ENCODE results near the gene KCTD5.
"Not testable (repeated sequence)": the region's sequence is repeated elsewhere in the genome, so short reads cannot be mapped to it uniquely, and the experiment has no call there.

The KCTD5 gene

GRCh38 chr16:2682209-2683021, at the start of gene KCTD5:
TSS of gene KCTD5 (plus strand) at chr16:2682523. CDS start at chr16:2682549, 26 bp downstream.
- DNase-seq: peak; percentile 97

- DNase-seq: peak; percentile 57
Measured at GRCh38 chr16:2639071-2639721, 43.1 kb upstream of the KCTD5 start.

GRCh38 chr16:2639722-2640072, 42.6 kb upstream of the KCTD5 start:
- not testable (repeated sequence) for DNase-seq

GRCh38 chr16:2642561-2642960, 39.8 kb upstream of the KCTD5 start:
- not testable (repeated sequence) for DNase-seq

- DNase-seq: not testable (repeated sequence)
Measured at GRCh38 chr16:2644754-2645453, 37.4 kb upstream of the KCTD5 start.

GRCh38 chr16:2651268-2651871, 31.0 kb upstream of the KCTD5 start:
- not testable (repeated sequence) for DNase-seq

- not testable (repeated sequence) for DNase-seq
Measured at GRCh38 chr16:2653915-2654314, 28.4 kb upstream of the KCTD5 start.

- not testable (repeated sequence) for DNase-seq
Measured at GRCh38 chr16:2654949-2655348, 27.4 kb upstream of the KCTD5 start.

- no peak for DNase-seq
Measured at GRCh38 chr16:2656985-2657384, 25.3 kb upstream of the KCTD5 start.

GRCh38 chr16:2657803-2658202, 24.5 kb upstream of the KCTD5 start:
- DNase-seq: not testable (repeated sequence)

- not testable (repeated sequence) for DNase-seq
Measured at GRCh38 chr16:2659560-2659959, 22.8 kb upstream of the KCTD5 start.

- not testable (repeated sequence) for DNase-seq
Measured at GRCh38 chr16:2660014-2660662, 22.2 kb upstream of the KCTD5 start.

- peak; percentile 55 for DNase-seq
Measured at GRCh38 chr16:2660755-2661373, 21.5 kb upstream of the KCTD5 start.

- DNase-seq: peak; percentile 61
Measured at GRCh38 chr16:2663553-2664546, 18.5 kb upstream of the KCTD5 start.

GRCh38 chr16:2664574-2664982, 17.7 kb upstream of the KCTD5 start:
- no peak for DNase-seq

- not testable (repeated sequence) for DNase-seq
Measured at GRCh38 chr16:2666671-2667070, 15.7 kb upstream of the KCTD5 start.

- not testable (repeated sequence) for DNase-seq
Measured at GRCh38 chr16:2669587-2669986, 12.7 kb upstream of the KCTD5 start.

GRCh38 chr16:2670017-2670416, 12.3 kb upstream of the KCTD5 start:
- DNase-seq: peak; percentile 68

GRCh38 chr16:2671193-2671592, 11.1 kb upstream of the KCTD5 start:
- DNase-seq: not testable (repeated sequence)

- no peak for DNase-seq
Measured at GRCh38 chr16:2671741-2672140, 10.6 kb upstream of the KCTD5 start.
